Uterus (tissue), 4 donors: ENCODE results near the gene RBMS3. TPM values are rescaled to one million over a fixed set of nuclear protein-coding genes. Genes with fewer than 3 reads are reported as not detected.

ENCODE experiments used
- DNase-seq, 2 donors: peaks; one replicate each; pipeline ENCODE4 v3.0.0-alpha.2; 2019 to 2020
- H3K27ac ChIP-seq, 2 donors: fragments of 200-600 bp; sonication (generic); 1 replicate in 1 of 2; 2 replicates in 1 of 2; pipeline ENCODE4 v1.5.1; 2016 to 2018
- H3K27me3 ChIP-seq, 2 donors: fragments of 200-600 bp; sonication (generic); one replicate each; pipeline ENCODE4 v1.5.1; 2018 to 2019; ENCODE audit warnings: control low read depth in 1 of 2
- H3K36me3 ChIP-seq, 2 donors: fragments of 200-600 bp; sonication (generic); one replicate each; pipeline ENCODE4 v1.5.1; 2019; ENCODE audit warnings: control low read depth in 1 of 2
- H3K4me1 ChIP-seq, 2 donors: fragments of 200-600 bp; sonication (generic); one replicate each; pipeline ENCODE4 v1.5.1; 2018 to 2019; ENCODE audit warnings: control low read depth in 1 of 2
- H3K4me3 ChIP-seq, 2 donors: fragments of 200-600 bp; sonication (generic); 1 replicate in 1 of 2; 2 replicates in 1 of 2; pipeline ENCODE4 v1.5.1; 2018 to 2019; ENCODE audit warnings: mild to moderate bottlenecking in 1 of 2
- H3K9me3 ChIP-seq, 2 donors: fragments of 200-600 bp; sonication (generic); one replicate each; pipeline ENCODE4 v1.5.1; 2019; ENCODE audit warnings: control low read depth in 1 of 2
- POLR2A ChIP-seq, 2 donors: fragments of 450-650 bp; IDR thresholded peaks; one replicate each; pipeline ENCODE4 v1.6.1; 2016; ENCODE audit warnings: antibody characterized with exemption in 2 of 2, mild to moderate bottlenecking in 1 of 2, moderate library complexity in 1 of 2
- intact Hi-C: fragments of 100-400 bp; cut with DNase I; formaldehyde crosslinking; loops from one replicate; pipeline ENCODE4 v1.15.1; 2023; ENCODE audit warnings: low total_unique reads
- total RNA-seq, 4 donors: library from RNA; depleted of rRNA in 3 of 4; stranded (reverse); fragments of >200 nt in 3 of 4; gene quantifications; one replicate each; pipeline versions ENCODE4 v1.1.0 to v1.2.4, GENCODE V29; 2014 to 2023
- TF ChIP-seq, protein P1 (sequence below), 4 experiments: fragments of 200-600 bp in 2 of 4; fragments of 450-650 bp in 2 of 4; sonication (generic) in 2 of 4; IDR thresholded peaks; one replicate each; pipeline ENCODE4 v1.5.1; 2016 to 2019; ENCODE audit warnings: antibody characterized with exemption in 4 of 4, mild to moderate bottlenecking in 2 of 4, moderate library complexity in 1 of 4
- donor health status: DM: yes; HTN: yes; CAD: no.

Gene RBMS3
- total RNA-seq, 4 donors from 2014 or later, result 45.9 to 113 (median 75.4) TPM

DNA sequence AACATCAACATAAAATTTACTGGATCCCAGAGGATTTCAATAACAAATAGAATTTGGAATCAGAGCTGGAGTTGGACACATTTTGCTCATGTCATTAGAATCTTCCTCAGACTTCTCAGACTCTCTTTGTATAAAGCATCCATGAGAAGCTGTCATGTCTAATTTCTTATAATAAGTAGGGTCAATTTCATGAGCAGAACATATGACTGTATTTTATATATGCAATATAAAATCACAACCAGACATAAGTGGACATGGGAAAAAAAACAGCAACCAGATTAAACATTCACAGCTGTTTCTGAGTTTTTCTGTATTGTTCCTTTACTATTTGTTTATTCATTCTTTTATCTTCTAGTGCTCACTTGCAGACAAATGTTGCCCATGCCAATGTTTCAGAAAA, 325.5 kb downstream of the RBMS3 start:
- Histone ChIP-seq H3K4me3 (no peak overlapping the region), H3K4me1 (no peaks in the 10 kb centered on the region), H3K36me3 (no peaks in the 10 kb centered on the region), H3K27me3 (no peaks in the 10 kb centered on the region), H3K27ac (no peak overlapping the region), H3K9me3 (no peaks in the 10 kb centered on the region)
- TF ChIP-seq, protein P1, sequence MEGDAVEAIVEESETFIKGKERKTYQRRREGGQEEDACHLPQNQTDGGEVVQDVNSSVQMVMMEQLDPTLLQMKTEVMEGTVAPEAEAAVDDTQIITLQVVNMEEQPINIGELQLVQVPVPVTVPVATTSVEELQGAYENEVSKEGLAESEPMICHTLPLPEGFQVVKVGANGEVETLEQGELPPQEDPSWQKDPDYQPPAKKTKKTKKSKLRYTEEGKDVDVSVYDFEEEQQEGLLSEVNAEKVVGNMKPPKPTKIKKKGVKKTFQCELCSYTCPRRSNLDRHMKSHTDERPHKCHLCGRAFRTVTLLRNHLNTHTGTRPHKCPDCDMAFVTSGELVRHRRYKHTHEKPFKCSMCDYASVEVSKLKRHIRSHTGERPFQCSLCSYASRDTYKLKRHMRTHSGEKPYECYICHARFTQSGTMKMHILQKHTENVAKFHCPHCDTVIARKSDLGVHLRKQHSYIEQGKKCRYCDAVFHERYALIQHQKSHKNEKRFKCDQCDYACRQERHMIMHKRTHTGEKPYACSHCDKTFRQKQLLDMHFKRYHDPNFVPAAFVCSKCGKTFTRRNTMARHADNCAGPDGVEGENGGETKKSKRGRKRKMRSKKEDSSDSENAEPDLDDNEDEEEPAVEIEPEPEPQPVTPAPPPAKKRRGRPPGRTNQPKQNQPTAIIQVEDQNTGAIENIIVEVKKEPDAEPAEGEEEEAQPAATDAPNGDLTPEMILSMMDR (IDR thresholded peaks at IDR 0.05), result no peak
- TF ChIP-seq POLR2A (IDR thresholded peaks at IDR 0.05), result no peak
- no peak for DNase-seq
- intact Hi-C loops, result no loop called here

DNA sequence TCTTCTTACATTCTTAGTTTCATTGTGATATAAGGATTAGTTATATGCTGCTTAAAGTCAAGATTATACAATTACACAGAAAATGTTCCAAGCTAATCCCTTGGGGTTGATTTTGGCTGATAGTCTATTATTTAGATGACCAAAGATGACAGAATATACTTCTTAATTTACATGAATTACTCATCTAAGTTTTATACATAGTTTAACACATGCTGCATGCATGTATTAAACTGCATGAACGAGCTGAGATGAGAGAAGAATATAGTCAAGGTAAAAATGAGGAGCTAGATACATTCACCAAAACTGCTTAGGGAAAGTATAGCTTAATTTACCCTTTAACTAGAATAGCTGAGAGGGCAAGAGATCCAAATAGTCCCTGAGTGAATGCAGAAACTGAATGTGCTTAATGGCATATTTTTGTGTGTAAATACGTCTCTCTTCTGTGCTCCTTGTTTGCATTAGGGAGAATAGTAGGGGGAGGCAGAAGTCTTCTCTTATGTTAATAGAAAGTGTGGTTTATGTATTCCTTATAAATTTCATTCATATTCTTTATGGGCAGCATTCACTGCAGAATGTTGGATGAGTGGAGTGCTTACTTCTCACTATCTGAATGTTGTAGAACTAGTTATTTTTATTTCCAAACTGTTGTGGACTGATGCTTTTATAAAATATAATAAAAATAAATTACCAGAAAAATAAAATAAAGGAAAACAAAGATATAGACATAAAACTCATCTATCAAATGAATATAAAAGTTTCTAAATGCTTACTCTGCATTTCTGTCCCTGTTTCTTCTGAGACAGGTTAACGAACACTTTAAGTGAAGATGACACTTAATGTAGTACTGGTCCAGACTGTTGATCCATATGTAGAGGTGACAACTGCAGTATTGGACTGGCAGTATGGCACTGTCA, 327.8 kb downstream of the RBMS3 start:
- Histone ChIP-seq H3K36me3 (no peaks in the 10 kb centered on the region), H3K4me1 (no peaks in the 10 kb centered on the region), H3K27ac (no peak overlapping the region), H3K9me3 (no peaks in the 10 kb centered on the region), H3K27me3 (no peaks in the 10 kb centered on the region), H3K4me3 (no peak overlapping the region)
- no peak for DNase-seq
- intact Hi-C loops, result no loop called here
- TF ChIP-seq POLR2A (IDR thresholded peaks at IDR 0.05), result no peak
- TF ChIP-seq, protein P1 (IDR thresholded peaks at IDR 0.05), result no peak

DNA sequence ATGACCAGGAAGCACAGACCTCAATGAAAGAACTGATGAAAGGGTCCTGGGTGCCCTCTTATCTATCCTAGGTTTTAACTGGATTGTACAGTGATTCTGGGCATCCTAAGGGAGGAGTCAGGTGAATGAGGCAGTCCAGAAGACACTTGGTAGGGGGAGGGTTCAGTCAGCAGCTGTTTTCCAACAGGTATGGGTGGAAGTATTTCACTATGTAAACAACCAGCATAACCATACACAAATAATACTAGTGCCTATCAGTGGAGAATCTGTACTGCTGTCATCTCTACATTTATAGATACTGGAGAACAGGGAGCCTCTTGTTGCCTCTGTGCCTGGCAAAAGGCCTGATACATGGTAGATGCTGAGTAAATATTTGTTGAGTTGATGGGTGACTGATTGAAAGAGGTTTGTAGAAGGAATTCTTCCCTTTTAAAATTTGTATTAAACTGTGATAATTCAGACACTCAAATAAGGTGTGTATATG, 328.5 kb downstream of the RBMS3 start:
- DNase-seq, result no peak
- H3K27ac ChIP-seq, result no peak overlapping the region
- TF ChIP-seq POLR2A (IDR thresholded peaks at IDR 0.05), result no peak
- TF ChIP-seq, protein P1 (IDR thresholded peaks at IDR 0.05), result no peak
- H3K36me3 ChIP-seq, result no peaks in the 10 kb centered on the region
- no peaks in the 10 kb centered on the region for H3K9me3 ChIP-seq
- H3K4me1 ChIP-seq, result no peaks in the 10 kb centered on the region
- intact Hi-C loops, result no loop called here
- H3K27me3 ChIP-seq, result no peaks in the 10 kb centered on the region
- H3K4me3 ChIP-seq, result no peak overlapping the region

DNA sequence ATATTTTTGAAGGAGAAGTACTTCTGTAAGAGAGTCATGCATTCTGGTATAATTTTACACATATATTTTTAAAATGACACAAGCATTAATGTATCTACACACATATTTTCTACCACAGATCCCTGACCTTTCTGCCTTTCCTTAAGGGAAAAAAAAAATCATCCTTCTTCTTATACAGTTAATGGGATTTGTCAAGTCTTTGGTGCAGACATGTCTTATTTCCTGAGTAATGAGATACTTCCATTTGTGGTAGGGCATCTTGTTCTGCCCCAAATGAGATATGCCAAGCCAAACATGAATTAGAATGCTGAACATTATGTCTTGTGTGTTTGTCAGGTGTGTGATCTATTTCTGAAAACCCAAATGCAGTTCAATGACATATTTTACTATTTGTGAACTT, 329.9 kb downstream of the RBMS3 start:
- H3K27ac ChIP-seq, result no peak overlapping the region
- no peaks in the 10 kb centered on the region for H3K36me3 ChIP-seq
- no peak for TF ChIP-seq POLR2A (IDR thresholded peaks at IDR 0.05)
- TF ChIP-seq, protein P1 (IDR thresholded peaks at IDR 0.05), result no peak
- H3K27me3 ChIP-seq, result no peaks in the 10 kb centered on the region
- intact Hi-C loops, result no loop called here
- no peak for DNase-seq
- H3K4me1 ChIP-seq, result no peaks in the 10 kb centered on the region
- no peak overlapping the region for H3K4me3 ChIP-seq
- no peaks in the 10 kb centered on the region for H3K9me3 ChIP-seq

DNA sequence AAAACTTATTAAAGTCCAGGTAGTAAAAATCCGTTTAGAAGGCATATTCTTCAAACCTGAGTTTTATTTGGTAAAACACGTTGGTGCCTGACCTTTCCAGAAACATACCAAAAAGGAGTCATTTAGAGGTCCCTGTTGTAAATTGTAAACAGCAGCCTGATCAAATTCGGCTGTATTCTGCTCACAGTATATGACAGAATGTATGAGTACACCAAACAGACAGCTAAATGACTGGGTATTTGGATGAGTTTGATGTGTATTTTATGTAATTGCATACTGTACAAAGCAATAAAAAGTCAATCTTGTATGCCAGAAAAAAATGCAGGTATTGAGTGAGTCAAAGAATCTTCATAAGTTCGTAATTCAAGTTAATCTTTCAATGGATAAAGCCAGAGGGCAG, 330.4 kb downstream of the RBMS3 start:
- Histone ChIP-seq H3K27me3 (no peaks in the 10 kb centered on the region), H3K4me3 (no peak overlapping the region), H3K36me3 (no peaks in the 10 kb centered on the region), H3K9me3 (no peaks in the 10 kb centered on the region), H3K4me1 (no peaks in the 10 kb centered on the region), H3K27ac (no peak overlapping the region)
- DNase-seq, result no peak
- TF ChIP-seq POLR2A (IDR thresholded peaks at IDR 0.05), result no peak
- TF ChIP-seq, protein P1 (IDR thresholded peaks at IDR 0.05), result no peak
- intact Hi-C loops, result no loop called here
